Peyer's patch (tissue), 4 donors: ENCODE data around the gene TCAF1. TPM values are rescaled to one million over a fixed set of nuclear protein-coding genes. Genes with fewer than 3 reads are reported as not detected.

ENCODE experiments used
- DNase-seq, 3 donors: peaks; one replicate each; pipeline ENCODE4 v3.0.0-alpha.2; 2017 to 2019
- H3K27ac ChIP-seq, 4 donors: fragments of 200-600 bp; sonication (generic); one replicate each; pipeline ENCODE4 v1.5.1; 2016 to 2019
- H3K27me3 ChIP-seq, 2 donors: fragments of 200-600 bp; sonication (generic); one replicate each; pipeline ENCODE4 v1.5.1; 2019
- H3K36me3 ChIP-seq, 3 donors: fragments of 200-600 bp; sonication (generic); one replicate each; pipeline ENCODE4 v1.5.1; 2016 to 2019
- H3K4me1 ChIP-seq, 4 donors: fragments of 200-600 bp; sonication (generic); one replicate each; pipeline ENCODE4 v1.5.1; 2016 to 2019
- H3K4me3 ChIP-seq, 4 donors: fragments of 200-600 bp; sonication (generic); 1 replicate in 3 of 4; 2 replicates in 1 of 4; pipeline ENCODE4 v1.5.1; 2016 to 2019; ENCODE audit warnings: mild to moderate bottlenecking in 1 of 4
- H3K9me3 ChIP-seq, 4 donors: fragments of 200-600 bp; sonication (generic); one replicate each; pipeline ENCODE4 v1.5.1; 2016 to 2019; ENCODE audit warnings: mild to moderate bottlenecking in 1 of 4
- POLR2A ChIP-seq, 2 donors: fragments of 450-650 bp; IDR thresholded peaks; one replicate each; pipeline ENCODE4 v1.5.1; 2017; ENCODE audit warnings: antibody characterized with exemption in 2 of 2, mild to moderate bottlenecking in 2 of 2, moderate library complexity in 2 of 2
- total RNA-seq, 4 donors: library from RNA; depleted of rRNA; stranded (reverse); fragments of >200 nt; gene quantifications; one replicate each; pipeline ENCODE4 v1.1.0, GENCODE V29; 2016
- TF ChIP-seq, protein P1 (sequence below), 6 experiments: fragments of 450-650 bp in 4 of 6; fragments of 200-600 bp in 2 of 6; sonication (generic) in 1 of 6; IDR thresholded peaks; one replicate each; pipeline ENCODE4 v1.5.1; 2017 to 2019; ENCODE audit warnings: antibody characterized with exemption in 6 of 6, mild to moderate bottlenecking in 3 of 6, moderate library complexity in 1 of 6

The TCAF1 gene, protein sequence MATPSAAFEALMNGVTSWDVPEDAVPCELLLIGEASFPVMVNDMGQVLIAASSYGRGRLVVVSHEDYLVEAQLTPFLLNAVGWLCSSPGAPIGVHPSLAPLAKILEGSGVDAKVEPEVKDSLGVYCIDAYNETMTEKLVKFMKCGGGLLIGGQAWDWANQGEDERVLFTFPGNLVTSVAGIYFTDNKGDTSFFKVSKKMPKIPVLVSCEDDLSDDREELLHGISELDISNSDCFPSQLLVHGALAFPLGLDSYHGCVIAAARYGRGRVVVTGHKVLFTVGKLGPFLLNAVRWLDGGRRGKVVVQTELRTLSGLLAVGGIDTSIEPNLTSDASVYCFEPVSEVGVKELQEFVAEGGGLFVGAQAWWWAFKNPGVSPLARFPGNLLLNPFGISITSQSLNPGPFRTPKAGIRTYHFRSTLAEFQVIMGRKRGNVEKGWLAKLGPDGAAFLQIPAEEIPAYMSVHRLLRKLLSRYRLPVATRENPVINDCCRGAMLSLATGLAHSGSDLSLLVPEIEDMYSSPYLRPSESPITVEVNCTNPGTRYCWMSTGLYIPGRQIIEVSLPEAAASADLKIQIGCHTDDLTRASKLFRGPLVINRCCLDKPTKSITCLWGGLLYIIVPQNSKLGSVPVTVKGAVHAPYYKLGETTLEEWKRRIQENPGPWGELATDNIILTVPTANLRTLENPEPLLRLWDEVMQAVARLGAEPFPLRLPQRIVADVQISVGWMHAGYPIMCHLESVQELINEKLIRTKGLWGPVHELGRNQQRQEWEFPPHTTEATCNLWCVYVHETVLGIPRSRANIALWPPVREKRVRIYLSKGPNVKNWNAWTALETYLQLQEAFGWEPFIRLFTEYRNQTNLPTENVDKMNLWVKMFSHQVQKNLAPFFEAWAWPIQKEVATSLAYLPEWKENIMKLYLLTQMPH
- total RNA-seq: 10 to 100 TPM; 21.8 to 33.8 (median 24.4) TPM

DNA sequence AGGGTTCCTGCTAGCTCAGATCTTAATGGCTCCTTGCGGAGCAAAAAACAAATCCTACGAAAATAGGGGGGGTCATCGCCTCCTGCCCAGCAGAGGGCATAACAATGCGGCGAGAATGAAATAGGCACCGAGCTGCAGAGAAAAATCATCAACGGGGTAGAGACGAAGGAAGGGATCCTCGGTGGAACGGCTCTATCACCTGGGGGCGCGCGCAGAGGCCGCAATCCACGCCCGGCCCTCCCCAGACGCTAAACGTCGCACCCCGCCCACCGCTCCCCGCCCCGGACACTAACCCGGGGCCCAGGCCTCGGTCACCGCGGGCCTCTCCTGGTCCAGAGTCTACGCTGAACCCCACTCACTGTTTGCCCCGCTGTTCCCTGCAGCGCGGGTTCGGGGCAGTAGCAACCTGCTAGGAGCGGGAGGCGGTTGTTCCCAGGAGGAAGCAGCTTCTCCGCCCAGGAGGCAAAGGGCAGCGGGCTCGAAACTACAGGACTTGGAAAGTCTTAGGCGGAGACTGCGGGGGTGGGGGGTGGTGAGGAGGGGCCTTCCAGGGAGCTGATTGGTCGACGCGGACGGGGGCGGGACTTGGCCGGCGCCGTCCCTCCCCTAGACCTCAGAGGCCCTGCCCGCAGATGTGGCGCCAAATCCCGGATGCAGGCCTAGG lies at the start of gene TCAF1:
TSS of gene TCAF1 (minus strand) at position 509 of the 664 bp plus-strand sequence. CDS start 25,568 bp downstream, outside the sequence.
- Histone ChIP-seq H3K4me3 (peak within 1 kb of the TSS; percentile 72 to 88 (median 82)), H3K36me3 (no peaks in the 10 kb centered on the region), H3K27me3 (no peaks in the 10 kb centered on the region), H3K27ac (peak within 1 kb of the TSS; percentile 87 to 98 (median 94)), H3K4me1 (peaks cover 0 to 23% (median 0%) of the 10 kb centered on the region in 4 donors), H3K9me3 (no peaks in the 10 kb centered on the region)
- peak; percentile 95 to 98 (median 98) for DNase-seq
- TF ChIP-seq POLR2A (IDR thresholded peaks at IDR 0.05): peak; percentile 75 to 83
- TF ChIP-seq, protein P1, sequence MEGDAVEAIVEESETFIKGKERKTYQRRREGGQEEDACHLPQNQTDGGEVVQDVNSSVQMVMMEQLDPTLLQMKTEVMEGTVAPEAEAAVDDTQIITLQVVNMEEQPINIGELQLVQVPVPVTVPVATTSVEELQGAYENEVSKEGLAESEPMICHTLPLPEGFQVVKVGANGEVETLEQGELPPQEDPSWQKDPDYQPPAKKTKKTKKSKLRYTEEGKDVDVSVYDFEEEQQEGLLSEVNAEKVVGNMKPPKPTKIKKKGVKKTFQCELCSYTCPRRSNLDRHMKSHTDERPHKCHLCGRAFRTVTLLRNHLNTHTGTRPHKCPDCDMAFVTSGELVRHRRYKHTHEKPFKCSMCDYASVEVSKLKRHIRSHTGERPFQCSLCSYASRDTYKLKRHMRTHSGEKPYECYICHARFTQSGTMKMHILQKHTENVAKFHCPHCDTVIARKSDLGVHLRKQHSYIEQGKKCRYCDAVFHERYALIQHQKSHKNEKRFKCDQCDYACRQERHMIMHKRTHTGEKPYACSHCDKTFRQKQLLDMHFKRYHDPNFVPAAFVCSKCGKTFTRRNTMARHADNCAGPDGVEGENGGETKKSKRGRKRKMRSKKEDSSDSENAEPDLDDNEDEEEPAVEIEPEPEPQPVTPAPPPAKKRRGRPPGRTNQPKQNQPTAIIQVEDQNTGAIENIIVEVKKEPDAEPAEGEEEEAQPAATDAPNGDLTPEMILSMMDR (IDR thresholded peaks at IDR 0.05): peak in 4 of 6 experiments; percentile 6 to 26 (median 18)

DNA sequence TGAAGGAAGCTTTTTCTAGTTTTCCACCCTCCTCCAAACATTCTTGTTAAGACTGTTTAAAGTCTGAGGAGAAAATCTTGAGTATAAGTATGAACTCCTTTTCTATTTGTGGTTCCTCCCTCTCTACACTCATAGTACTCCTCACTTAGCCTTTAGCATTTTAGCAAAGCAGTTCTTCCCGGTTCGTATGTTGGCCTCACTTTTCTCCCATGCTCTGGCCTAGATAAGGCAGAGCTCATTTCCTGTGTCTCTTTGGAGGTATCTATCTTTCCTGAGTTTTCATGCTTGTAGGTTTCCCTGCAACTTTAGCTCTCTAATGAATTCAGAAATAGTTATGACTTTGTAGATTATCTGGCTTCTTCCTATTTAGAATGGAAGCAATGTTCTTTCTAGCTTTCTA lies 46.8 kb upstream of the TCAF1 start:
- TF ChIP-seq, protein P1 (IDR thresholded peaks at IDR 0.05): no peak
- no peak for TF ChIP-seq POLR2A (IDR thresholded peaks at IDR 0.05)
- no peak overlapping the region for H3K27ac ChIP-seq
- no peaks in the 10 kb centered on the region for H3K36me3 ChIP-seq
- H3K27me3 ChIP-seq: no peaks in the 10 kb centered on the region
- H3K9me3 ChIP-seq: no peaks in the 10 kb centered on the region
- H3K4me3 ChIP-seq: no peak overlapping the region
- DNase-seq: no peak
- H3K4me1 ChIP-seq: no peaks in the 10 kb centered on the region

DNA sequence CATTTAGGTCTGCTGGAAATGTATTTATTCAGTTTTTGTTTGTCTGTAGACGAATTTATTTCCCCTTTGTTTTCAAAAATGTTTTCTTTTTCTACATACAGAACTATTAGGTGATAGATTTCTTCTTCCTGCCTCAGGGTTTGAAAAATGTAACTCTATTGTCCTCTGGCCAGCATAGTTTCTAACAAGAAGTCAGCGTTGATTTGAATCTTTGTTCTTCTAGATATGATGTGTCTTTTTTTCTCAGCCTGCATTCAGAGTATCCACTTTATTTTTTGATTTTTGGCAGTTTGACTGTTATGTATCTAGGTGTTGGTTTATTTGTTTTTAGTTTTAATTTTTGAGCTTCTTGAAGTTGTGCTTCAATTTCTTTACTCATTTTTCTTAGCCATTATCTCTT lies 45.1 kb upstream of the TCAF1 start:
- Histone ChIP-seq H3K4me3 (no peak overlapping the region), H3K27ac (no peak overlapping the region), H3K27me3 (no peaks in the 10 kb centered on the region), H3K4me1 (no peaks in the 10 kb centered on the region), H3K36me3 (no peaks in the 10 kb centered on the region), H3K9me3 (no peaks in the 10 kb centered on the region)
- TF ChIP-seq, protein P1 (IDR thresholded peaks at IDR 0.05): no peak
- no peak for TF ChIP-seq POLR2A (IDR thresholded peaks at IDR 0.05)
- no peak for DNase-seq

DNA sequence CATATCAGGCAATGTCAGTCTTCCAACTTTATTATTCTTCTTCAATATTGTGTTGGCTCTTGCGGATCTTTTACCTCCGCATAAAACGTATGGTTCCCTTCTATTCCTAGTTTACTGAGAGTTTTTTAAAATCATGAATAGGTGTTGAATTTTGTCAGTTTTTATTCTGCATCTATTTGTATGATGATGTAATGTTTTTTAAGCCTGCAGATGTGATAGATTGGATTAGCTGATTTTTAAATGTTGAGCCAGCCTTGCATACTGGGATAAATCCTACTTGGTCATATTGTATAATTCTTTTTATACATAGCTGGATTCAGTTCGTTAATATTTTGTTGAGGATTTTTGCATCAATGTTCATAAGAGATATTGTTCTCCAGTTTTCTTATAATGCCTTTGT lies 43.4 kb upstream of the TCAF1 start:
- Histone ChIP-seq H3K27me3 (no peaks in the 10 kb centered on the region), H3K36me3 (no peaks in the 10 kb centered on the region), H3K4me3 (no peak overlapping the region), H3K9me3 (no peaks in the 10 kb centered on the region), H3K4me1 (no peaks in the 10 kb centered on the region), H3K27ac (no peak overlapping the region)
- DNase-seq: no peak
- TF ChIP-seq POLR2A (IDR thresholded peaks at IDR 0.05): no peak
- TF ChIP-seq, protein P1 (IDR thresholded peaks at IDR 0.05): no peak
